Tibial nerve (tissue), 4 donors: ENCODE results near the gene TNFSF13.

ENCODE experiments used
- CTCF ChIP-seq, 5 experiments: fragments of 200-600 bp in 3 of 5; fragments of 450-650 bp in 2 of 5; sonication (generic) in 3 of 5; IDR thresholded peaks; one replicate each; pipeline ENCODE4 v1.5.1; 2016 to 2019; ENCODE audit warnings: antibody characterized with exemption in 5 of 5, mild to moderate bottlenecking in 3 of 5, moderate library complexity in 2 of 5
- EP300 ChIP-seq, 2 donors: sonication (generic); formaldehyde crosslinking; IDR thresholded peaks; one replicate each; pipeline ENCODE4 v1.6.1; 2017; ENCODE audit warnings: antibody characterized with exemption in 2 of 2, mild to moderate bottlenecking in 1 of 2
- POLR2A ChIP-seq, 2 donors: fragments of 450-650 bp; IDR thresholded peaks; one replicate each; pipeline ENCODE4 v1.6.1; 2017; ENCODE audit warnings: antibody characterized with exemption in 2 of 2, mild to moderate bottlenecking in 2 of 2, moderate library complexity in 2 of 2

GRCh38 chr17:7555320-7555948 is 3.1 kb upstream of the TNFSF13 start:
- no peak for TF ChIP-seq CTCF (IDR thresholded peaks at IDR 0.05)
- TF ChIP-seq POLR2A (IDR thresholded peaks at IDR 0.05) = no peak
- TF ChIP-seq EP300 (IDR thresholded peaks at IDR 0.05) = no peak
